ENCODE data around the gene TNNC2.
A peak's percentile ranks its signal among the peaks of the same experiment; 100 is the strongest.

The TNNC2 gene

DNA sequence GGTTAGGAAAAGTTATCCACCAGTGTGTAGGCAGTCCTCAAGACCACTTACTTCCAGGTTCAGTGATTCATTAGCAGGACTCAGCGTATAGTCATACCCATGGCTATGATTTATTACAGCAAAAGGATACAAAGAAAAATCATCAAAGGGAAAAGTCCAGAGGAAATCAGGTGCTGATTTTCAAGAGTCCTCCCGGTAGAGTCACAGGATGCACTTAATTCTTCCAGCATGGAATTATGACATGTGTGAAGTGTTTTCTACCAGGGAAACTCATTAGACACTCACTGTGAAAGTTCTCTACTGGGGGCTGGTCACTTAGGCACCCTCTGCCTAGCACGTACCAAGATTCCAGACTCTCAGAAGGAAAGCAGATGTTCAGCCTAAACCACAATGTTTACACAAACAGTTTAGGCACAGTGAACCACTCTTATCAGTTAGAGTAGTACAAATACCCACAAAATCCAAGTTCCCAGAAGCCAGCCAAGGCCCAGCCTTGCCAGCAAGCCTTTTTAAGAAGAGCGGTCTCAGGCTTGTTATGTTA is 45.7 kb downstream of the TNNC2 start:
- no peak for DNase-seq (ENCODE audit: low spot score)

- DNase-seq (ENCODE audit: low spot score): no peak
Measured at GRCh38 chr20:45780159-45780558, 47.0 kb downstream of the TNNC2 start.

DNA sequence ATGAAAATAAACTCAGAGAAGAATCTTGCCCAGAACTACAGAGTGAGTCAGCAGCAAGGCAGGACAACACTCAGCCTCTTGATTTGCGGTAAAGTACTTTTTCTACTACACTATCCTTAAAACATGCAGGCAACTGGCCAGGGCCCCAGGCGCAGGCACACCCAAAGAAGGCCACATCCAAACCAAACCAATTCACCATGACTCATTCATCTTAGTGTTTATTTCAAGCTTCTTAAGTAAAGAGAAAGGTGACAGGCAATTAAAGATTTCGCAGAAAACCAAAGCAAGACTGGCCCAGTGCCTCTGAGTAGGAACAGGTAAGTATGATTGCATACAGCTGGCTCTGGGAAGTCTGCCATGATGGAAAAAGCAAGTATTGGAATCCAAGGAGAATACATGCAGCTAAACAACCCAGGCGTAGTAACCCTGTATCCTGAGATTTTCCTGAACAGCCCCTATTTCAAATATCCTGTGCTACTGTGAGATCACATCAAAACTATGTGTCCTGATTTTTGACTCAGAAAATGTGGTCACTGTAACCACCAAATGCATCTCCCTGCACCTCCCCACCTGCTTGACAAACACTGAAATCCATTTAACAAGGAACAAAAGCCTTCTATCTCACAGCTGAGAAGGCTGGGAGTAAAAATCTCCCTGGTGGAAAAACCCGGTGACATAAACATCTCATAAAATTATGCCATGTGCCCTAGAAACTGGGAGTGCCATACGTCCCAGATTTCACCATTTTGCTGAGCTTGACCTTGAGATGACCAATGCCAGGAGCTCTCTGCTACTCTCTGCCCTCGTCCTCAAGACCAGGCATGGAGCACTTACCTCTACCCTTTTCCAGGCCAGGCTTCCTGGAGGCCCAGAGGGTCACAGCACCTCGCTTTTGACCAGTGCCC is 47.8 kb downstream of the TNNC2 start:
- DNase-seq (ENCODE audit: low spot score): peak; percentile 94

GRCh38 chr20:45776931-45777330 is 50.2 kb downstream of the TNNC2 start:
- no peak for DNase-seq (ENCODE audit: low spot score)

- DNase-seq (ENCODE audit: low spot score): no peak
Measured at GRCh38 chr20:45775411-45775810, 51.7 kb downstream of the TNNC2 start.

- no peak for DNase-seq (ENCODE audit: low spot score)
Measured at GRCh38 chr20:45774945-45775344, 52.2 kb downstream of the TNNC2 start.
